ELF-1 (cell line): Measurements from ENCODE around the gene P4HA2.
"Not testable (repeated sequence)": the region's sequence is repeated elsewhere in the genome, so short reads cannot be mapped to it uniquely, and the experiment has no call there.

Source experiments
- DNase-seq: peaks from one replicate; pipeline ENCODE4 v3.0.0-alpha.2; 2016; ENCODE audit warnings: low read depth, low spot score

The P4HA2 gene

DNA sequence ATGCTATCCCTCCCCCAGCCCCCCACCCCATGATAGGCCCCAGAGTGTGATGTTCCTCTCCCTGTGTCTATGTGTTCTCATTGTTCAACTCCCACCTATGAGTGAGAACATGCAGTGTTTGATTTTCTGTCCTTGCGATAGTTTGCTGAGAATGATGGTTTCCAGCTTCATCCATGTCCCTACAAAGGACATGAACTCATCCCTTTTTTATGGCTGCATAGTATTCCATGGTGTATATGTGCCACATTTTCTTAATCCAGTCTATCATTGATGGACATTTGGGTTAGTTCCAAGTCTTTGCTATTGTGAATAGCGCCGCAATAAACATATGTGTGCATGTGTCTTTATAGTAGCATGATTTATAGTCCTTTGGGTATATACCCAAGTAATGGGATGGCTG is 82.3 kb downstream of the P4HA2 start:
- DNase-seq, result not testable (repeated sequence)

DNA sequence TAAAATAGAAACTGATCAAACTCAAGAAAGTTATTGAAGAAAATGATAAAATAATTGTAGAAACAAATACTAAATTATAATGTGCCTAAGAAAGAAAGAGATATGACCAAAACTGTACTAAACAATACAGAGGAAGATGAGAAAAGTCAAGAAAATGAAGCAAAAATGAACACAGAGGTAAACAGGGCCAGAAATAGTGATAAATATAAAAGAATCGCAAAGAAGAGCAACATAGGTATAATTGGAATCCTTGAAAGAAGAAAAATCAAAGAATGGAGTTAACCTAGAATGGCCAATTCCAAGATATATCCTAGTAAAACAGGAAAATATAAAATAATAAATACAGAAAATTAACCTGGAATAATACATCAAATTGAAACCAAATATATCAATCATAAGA is 84.5 kb downstream of the P4HA2 start:
- DNase-seq, result no peak

DNA sequence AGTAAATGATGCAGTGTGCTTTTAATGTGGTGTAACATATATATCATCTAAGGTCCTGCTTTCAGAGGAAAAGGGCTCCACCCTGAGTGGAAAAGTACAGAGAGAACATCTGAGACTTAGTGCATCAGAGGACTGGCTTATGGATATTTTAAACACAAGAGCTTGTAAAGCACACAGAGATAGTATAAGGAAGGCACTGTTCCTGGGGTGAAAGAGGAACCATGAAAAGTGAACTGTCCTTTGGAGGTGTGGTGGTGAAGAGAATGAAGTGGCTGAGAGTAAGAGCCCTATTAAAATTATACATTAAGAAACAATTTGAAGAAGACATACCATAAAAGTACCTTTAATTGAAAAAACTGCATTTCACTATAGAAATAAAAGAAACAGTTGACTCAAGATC is 85.2 kb downstream of the P4HA2 start:
- DNase-seq, result no peak
